ENCODE results near the gene ECM2. TPM values are rescaled to one million over a fixed set of nuclear protein-coding genes. Genes with fewer than 3 reads are reported as not detected.

ECM2 gene
- total RNA-seq, 6 donors from 2014 or later: 2.1 to 11.3 (median 8.5) TPM

- no peaks in the 10 kb centered on the region for H3K4me1 ChIP-seq
- ATAC-seq (ENCODE audit: low FRiP score in 2 of 2) (no peak), DNase-seq (no peak)
- H3K9me3 ChIP-seq: no peaks in the 10 kb centered on the region
- WGBS, 2 donors: 97 to 98% methylated on average over 1 of the region's 1 CpG
- no peak overlapping the region for H3K27ac ChIP-seq
- no peak overlapping the region for H3K4me3 ChIP-seq
- no peaks in the 10 kb centered on the region for H3K27me3 ChIP-seq
- H3K36me3 ChIP-seq: no peaks in the 10 kb centered on the region
- TF ChIP-seq POLR2A (IDR thresholded peaks at IDR 0.05): no peak
- no peak for TF ChIP-seq EP300 (IDR thresholded peaks at IDR 0.05)
- no peak for TF ChIP-seq CTCF (IDR thresholded peaks at IDR 0.05)
- TF ChIP-seq POLR2AphosphoS5 (IDR thresholded peaks at IDR 0.05): no peak
These were observed 19.3 kb downstream of the ECM2 start for GRCh38 chr9:92516521-92516920.

GRCh38 chr9:92514635-92515034, 21.2 kb downstream of the ECM2 start:
- H3K9me3 ChIP-seq: no peaks in the 10 kb centered on the region
- H3K4me3 ChIP-seq: no peak overlapping the region
- no peaks in the 10 kb centered on the region for H3K36me3 ChIP-seq
- WGBS, 2 donors: 91 to 93% methylated on average over 10 of the region's 10 CpGs
- DNase-seq: peak in 1 of 2 donors; percentile 10
- no peak overlapping the region for H3K27ac ChIP-seq
- no peak for ATAC-seq (ENCODE audit: low FRiP score in 2 of 2)
- TF ChIP-seq POLR2A (IDR thresholded peaks at IDR 0.05) (no peak), EP300 (IDR thresholded peaks at IDR 0.05) (no peak), CTCF (IDR thresholded peaks at IDR 0.05) (no peak), POLR2AphosphoS5 (IDR thresholded peaks at IDR 0.05) (no peak)
- H3K4me1 ChIP-seq: no peaks in the 10 kb centered on the region
- H3K27me3 ChIP-seq: no peaks in the 10 kb centered on the region

GRCh38 chr9:92513349-92513748, 22.4 kb downstream of the ECM2 start:
- H3K27ac ChIP-seq: no peak overlapping the region
- H3K27me3 ChIP-seq: no peaks in the 10 kb centered on the region
- no peaks in the 10 kb centered on the region for H3K36me3 ChIP-seq
- no peaks in the 10 kb centered on the region for H3K9me3 ChIP-seq
- peaks cover 0 to 2% (median under 1%) of the 10 kb centered on the region in 4 donors for H3K4me1 ChIP-seq
- DNase-seq (no peak), ATAC-seq (ENCODE audit: low FRiP score in 2 of 2) (no peak)
- WGBS, 2 donors: 72 to 73% methylated on average over 3 of the region's 3 CpGs
- no peak for TF ChIP-seq POLR2A (IDR thresholded peaks at IDR 0.05)
- no peak for TF ChIP-seq EP300 (IDR thresholded peaks at IDR 0.05)
- TF ChIP-seq CTCF (IDR thresholded peaks at IDR 0.05): no peak
- no peak for TF ChIP-seq POLR2AphosphoS5 (IDR thresholded peaks at IDR 0.05)
- no peak overlapping the region for H3K4me3 ChIP-seq

- no peak overlapping the region for H3K4me3 ChIP-seq
- DNase-seq: no peak
- no peak overlapping the region for H3K27ac ChIP-seq
- no peak for TF ChIP-seq POLR2AphosphoS5 (IDR thresholded peaks at IDR 0.05)
- TF ChIP-seq CTCF (IDR thresholded peaks at IDR 0.05): no peak
- no peak for TF ChIP-seq EP300 (IDR thresholded peaks at IDR 0.05)
- no peak for TF ChIP-seq POLR2A (IDR thresholded peaks at IDR 0.05)
- H3K9me3 ChIP-seq: no peaks in the 10 kb centered on the region
- H3K4me1 ChIP-seq: peaks cover 0 to 2% (median 2%) of the 10 kb centered on the region in 4 donors
- ATAC-seq (ENCODE audit: low FRiP score in 2 of 2): no peak
- WGBS, 2 donors: 62 to 84% methylated on average over 3 of the region's 3 CpGs
- no peaks in the 10 kb centered on the region for H3K36me3 ChIP-seq
- no peaks in the 10 kb centered on the region for H3K27me3 ChIP-seq
These were observed 23.2 kb downstream of the ECM2 start for GRCh38 chr9:92512622-92513021.

- no peak for ATAC-seq (ENCODE audit: low FRiP score in 2 of 2)
- Histone ChIP-seq H3K9me3 (no peaks in the 10 kb centered on the region), H3K36me3 (no peaks in the 10 kb centered on the region), H3K27ac (no peak overlapping the region), H3K4me3 (no peak overlapping the region), H3K4me1 (peaks cover 0 to 10% (median 4%) of the 10 kb centered on the region in 4 donors), H3K27me3 (no peaks in the 10 kb centered on the region)
- no peak for DNase-seq
- TF ChIP-seq POLR2A (IDR thresholded peaks at IDR 0.05) (no peak), CTCF (IDR thresholded peaks at IDR 0.05) (no peak), POLR2AphosphoS5 (IDR thresholded peaks at IDR 0.05) (no peak), EP300 (IDR thresholded peaks at IDR 0.05) (no peak)
These were observed 25.0 kb downstream of the ECM2 start for GRCh38 chr9:92510747-92511146.

Data from upper lobe of left lung (tissue), 6 donors.